K562 (cell line): ENCODE data around the gene EXOC6. TPM values are rescaled to one million over a fixed set of nuclear protein-coding genes. Genes with fewer than 3 reads are reported as not detected.

Experiments
- ARNT ChIP-seq, 2 experiments: fragments of 450-650 bp; IDR thresholded peaks; 2 replicates each; pipeline ENCODE4 v1.6.1; 2016; ENCODE audit warnings: mild to moderate bottlenecking in 1 of 2
- CBX8 ChIP-seq: fragments of 200-600 bp; sonication (generic); IDR thresholded peaks from 2 replicates; pipeline ENCODE4 v1.6.1; 2012; ENCODE audit warnings: borderline replicate concordance, mixed run types, low read depth, mild to moderate bottlenecking, moderate library complexity, mixed read lengths, low read length, control low read depth, inconsistent platforms; ENCODE audit not compliant: poor library complexity, severe bottlenecking; ENCODE audit errors: extremely low read depth
- CHCHD3 ChIP-seq: fragments of 250-450 bp; sonication (Bioruptor Pico); IDR thresholded peaks from 2 replicates; pipeline ENCODE4 v2.1.2; 2022; ENCODE audit warnings: mild to moderate bottlenecking
- CREBBP ChIP-seq: IDR thresholded peaks from one replicate; pipeline ENCODE4 v1.6.1; 2012; ENCODE audit warnings: low read depth, mild to moderate bottlenecking, control low read depth, inconsistent platforms, low read length
- CSDE1 ChIP-seq, 2 experiments: fragments of 450-650 bp; IDR thresholded peaks; 2 replicates each; pipeline ENCODE4 v1.6.1; 2016; ENCODE audit warnings: mild to moderate bottlenecking in 1 of 2
- CXXC5 ChIP-seq: fragments of 250-450 bp; sonication (Bioruptor Pico); IDR thresholded peaks from 2 replicates; pipeline ENCODE4 v1.8.0; 2022; ENCODE audit warnings: inconsistent platforms, mild to moderate bottlenecking, moderate library complexity
- DDX20 ChIP-seq: fragments of 450-650 bp; IDR thresholded peaks from 2 replicates; pipeline ENCODE4 v1.6.1; 2016; ENCODE audit warnings: missing genetic modification characterization, low read depth, mild to moderate bottlenecking, missing compliant biosample characterization, moderate library complexity
- ETV1 ChIP-seq: fragments of 450-650 bp; conservative IDR thresholded peaks from 2 replicates; pipeline ENCODE4 v1.6.1; 2016; ENCODE audit warnings: missing genetic modification characterization, control low read depth, low read depth, missing compliant biosample characterization
- GTF2E2 ChIP-seq: fragments of 200-800 bp; sonication (Bioruptor generic); IDR thresholded peaks from 2 replicates; pipeline ENCODE4 v1.6.1; 2016; ENCODE audit warnings: missing genetic modification characterization, missing compliant biosample characterization
- HMGN3 ChIP-seq: IDR thresholded peaks from 2 replicates; pipeline ENCODE4 v1.6.1; 2011; ENCODE audit warnings: borderline replicate concordance, low read depth, mild to moderate bottlenecking, mixed read lengths, low read length; ENCODE audit not compliant: insufficient read length; ENCODE audit errors: extremely low read depth
- ILF3 ChIP-seq: fragments of 450-650 bp; IDR thresholded peaks from 2 replicates; pipeline ENCODE4 v1.6.1; 2018; ENCODE audit warnings: antibody characterized with exemption, mild to moderate bottlenecking, moderate library complexity, borderline replicate concordance
- ILK ChIP-seq: fragments of 450-650 bp; IDR thresholded peaks from 2 replicates; pipeline ENCODE4 v1.6.1; 2016; ENCODE audit warnings: missing genetic modification characterization, low read depth, mild to moderate bottlenecking, missing compliant biosample characterization, moderate library complexity, borderline replicate concordance
- MXI1 ChIP-seq: IDR thresholded peaks from 2 replicates; pipeline ENCODE4 v1.6.1; 2011; ENCODE audit warnings: low read depth, mild to moderate bottlenecking, improper control_type of control experiment, low read length
- NFE2 ChIP-seq: IDR thresholded peaks from 2 replicates; pipeline ENCODE4 v1.6.1; 2014; ENCODE audit warnings: antibody characterized with exemption, low read depth
- PML ChIP-seq: IDR thresholded peaks from 2 replicates; pipeline ENCODE4 v1.6.1; 2012; ENCODE audit warnings: low read length, inconsistent platforms
- PTRF ChIP-seq: fragments of 450-650 bp; IDR thresholded peaks from 2 replicates; pipeline ENCODE4 v1.6.1; 2016; ENCODE audit warnings: mild to moderate bottlenecking, missing genetic modification characterization, missing compliant biosample characterization
- RBM25 ChIP-seq: fragments of 200-400 bp; formaldehyde crosslinking; IDR thresholded peaks from 2 replicates; pipeline ENCODE4 v1.6.1; 2018; ENCODE audit warnings: low read length, low read depth, moderate library complexity; ENCODE audit not compliant: severe bottlenecking
- RHOXF2B ChIP-seq: fragments of 250-450 bp; sonication (Bioruptor Pico); conservative IDR thresholded peaks from 2 replicates; pipeline ENCODE4 v1.5.1; 2021
- SAFB ChIP-seq: fragments of 200-400 bp; formaldehyde crosslinking; IDR thresholded peaks from 2 replicates; pipeline ENCODE4 v1.6.1; 2017; ENCODE audit warnings: low read depth, low read length, borderline replicate concordance
- SIX5 ChIP-seq, 2 experiments: IDR thresholded peaks; 2 replicates each; pipeline ENCODE4 v1.6.1; 2011; ENCODE audit warnings: low read length in 2 of 2, borderline replicate concordance in 1 of 2, low read depth in 1 of 2, mild to moderate bottlenecking in 1 of 2, moderate library complexity in 1 of 2; ENCODE audit not compliant: insufficient read depth in 1 of 2
- SRSF3 ChIP-seq: fragments of 200-400 bp; formaldehyde crosslinking; IDR thresholded peaks from 2 replicates; pipeline ENCODE4 v1.6.1; 2016; ENCODE audit warnings: mild to moderate bottlenecking, low read length, moderate library complexity; ENCODE audit not compliant: insufficient read depth
- TRIM28 ChIP-seq: fragments of 450-650 bp; IDR thresholded peaks from 2 replicates; pipeline ENCODE4 v1.6.1; 2017
- XRCC4 ChIP-seq: IDR thresholded peaks from one replicate; pipeline ENCODE4 v1.6.1; 2011; ENCODE audit not compliant: insufficient read depth, insufficient read length; ENCODE audit errors: extremely low read depth
- ZNF165 ChIP-seq: fragments of 250-450 bp; sonication (Bioruptor Pico); IDR thresholded peaks from 2 replicates; pipeline ENCODE4 v1.4.0; 2020; ENCODE audit warnings: borderline replicate concordance
- ZNF174 ChIP-seq: fragments of 250-450 bp; sonication (Bioruptor Pico); IDR thresholded peaks from 2 replicates; pipeline ENCODE4 v1.4.0; 2020; ENCODE audit warnings: mild to moderate bottlenecking
- ZNF212 ChIP-seq: fragments of 450-650 bp; formaldehyde crosslinking; IDR thresholded peaks from 2 replicates; pipeline ENCODE4 v1.4.0; 2020; ENCODE audit warnings: mild to moderate bottlenecking
- ZNF224 ChIP-seq: sonication (generic); formaldehyde crosslinking; IDR thresholded peaks from 2 replicates; pipeline ENCODE4 v1.8.0; 2022; ENCODE audit warnings: mild to moderate bottlenecking, missing genetic modification reagents
- ZNF764 ChIP-seq: fragments of 250-450 bp; sonication (Bioruptor Pico); IDR thresholded peaks from 2 replicates; pipeline ENCODE4 v1.4.0; 2020; ENCODE audit warnings: low read depth, mild to moderate bottlenecking, moderate library complexity
- ZNF766 ChIP-seq: fragments of 200-800 bp; sonication (Bioruptor generic); conservative IDR thresholded peaks from 2 replicates; pipeline ENCODE4 v1.6.1; 2016; ENCODE audit warnings: missing genetic modification characterization, missing compliant biosample characterization
- polyA plus RNA-seq, 8 experiments: library from polyadenylated mRNA; depleted of rRNA in 4 of 8; stranded (reverse) in 5 of 8; unstranded in 3 of 8; fragments of >200 nt; fragmentation: Nextera tagmentation in 2 of 8; fragmentation: Illumina TruSeq in 1 of 8; extraction: Ambion mirVana in 2 of 8; extraction: Trizol in 1 of 8; gene quantifications; 2 replicates each; pipeline versions ENCODE4 v1.2.1 to v1.2.3, GENCODE V29; 2011 to 2014; ENCODE audit warnings: inconsistent platforms in 1 of 8, missing spikeins in 1 of 8
- total RNA-seq, 7 experiments: library from RNA; depleted of rRNA in 6 of 7; stranded (reverse); fragments of >200 nt in 6 of 7; fragmentation: Illumina TruSeq in 2 of 7; extraction: Trizol in 2 of 7; gene quantifications; 2 replicates each; pipeline versions ENCODE4 v1.2.1 to v1.2.3, GENCODE V29; 2011 to 2021; ENCODE audit warnings: low replicate concordance in 1 of 7
- TF ChIP-seq, protein P1 (sequence below): fragments of 250-450 bp; sonication (Bioruptor Pico); IDR thresholded peaks from 2 replicates; pipeline ENCODE4 v1.4.0; 2020; ENCODE audit warnings: mild to moderate bottlenecking, moderate library complexity

EXOC6 gene
- total and polyA plus RNA-seq, 9 of the 15 experiments (the other 6 are each of a cell fraction or from before 2014, with no cell fraction given) = 13.9 to 42.8 (median 24.9) TPM

- TF ChIP-seq RHOXF2B (CRISPR knock-in tag) = peak; percentile 51; the same call in 1 of the 2 replicates
- TF ChIP-seq ARNT (IDR thresholded peaks at IDR 0.05) = peak; percentile 21 to 70; a peak in 1 of 4 replicates
- no peak for TF ChIP-seq XRCC4
- TF ChIP-seq CBX8 = no peak
- no peak for TF ChIP-seq ZNF212
- no peak for TF ChIP-seq ILF3
- TF ChIP-seq ETV1 (tag) = no peak
- no peak for TF ChIP-seq ZNF766 (CRISPR knock-in tag)
- no peak for TF ChIP-seq CXXC5 (CRISPR knock-in tag)
- no peak for TF ChIP-seq SIX5 (IDR thresholded peaks at IDR 0.05; ENCODE audit: borderline replicate concordance in 1 of 2, insufficient read depth in 1 of 2, low read depth in 1 of 2, low read length in 2 of 2)
- no peak for TF ChIP-seq RBM25
- 0 out of 2 replicates have a peak, but pooled peaks have one; percentile 39 for TF ChIP-seq CHCHD3 (CRISPR knock-in tag)
- TF ChIP-seq SAFB = no peak
- no peak for TF ChIP-seq HMGN3
- no peak for TF ChIP-seq MXI1
- TF ChIP-seq ZNF165 = no peak
- no peak for TF ChIP-seq ZNF224 (CRISPR knock-in tag)
- TF ChIP-seq PML = peak; percentile 93
- no peak for TF ChIP-seq SRSF3
- no peak for TF ChIP-seq TRIM28
- 0 out of 2 replicates have a peak, but pooled peaks have one; percentile 31 for TF ChIP-seq ILK (tag)
- TF ChIP-seq NFE2 = no peak
- no peak for TF ChIP-seq CREBBP
- no peak for TF ChIP-seq ZNF764
- no peak; a peak in 1 of 4 replicates for TF ChIP-seq CSDE1 (IDR thresholded peaks at IDR 0.05)
- TF ChIP-seq ZNF174 (CRISPR knock-in tag) = no peak
- TF ChIP-seq, protein P1, sequence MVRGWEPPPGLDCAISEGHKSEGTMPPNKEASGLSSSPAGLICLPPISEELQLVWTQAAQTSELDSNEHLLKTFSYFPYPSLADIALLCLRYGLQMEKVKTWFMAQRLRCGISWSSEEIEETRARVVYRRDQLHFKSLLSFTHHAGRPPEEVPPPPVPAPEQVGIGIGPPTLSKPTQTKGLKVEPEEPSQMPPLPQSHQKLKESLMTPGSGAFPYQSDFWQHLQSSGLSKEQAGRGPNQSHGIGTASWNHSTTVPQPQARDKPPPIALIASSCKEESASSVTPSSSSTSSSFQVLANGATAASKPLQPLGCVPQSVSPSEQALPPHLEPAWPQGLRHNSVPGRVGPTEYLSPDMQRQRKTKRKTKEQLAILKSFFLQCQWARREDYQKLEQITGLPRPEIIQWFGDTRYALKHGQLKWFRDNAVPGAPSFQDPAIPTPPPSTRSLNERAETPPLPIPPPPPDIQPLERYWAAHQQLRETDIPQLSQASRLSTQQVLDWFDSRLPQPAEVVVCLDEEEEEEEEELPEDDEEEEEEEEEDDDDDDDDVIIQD = no peak
- TF ChIP-seq DDX20 (tag) = no peak; the same call in 1 of the 2 replicates
- TF ChIP-seq GTF2E2 (tag) = peak; percentile 74; the same call in 1 of the 2 replicates
- TF ChIP-seq PTRF = peak; percentile 67
These were observed 19.1 kb upstream of the EXOC6 start (continued) for GRCh38 chr10:92829042-92829785.
